ENCODE data around the gene ZNF385B.

The ZNF385B gene

DNA sequence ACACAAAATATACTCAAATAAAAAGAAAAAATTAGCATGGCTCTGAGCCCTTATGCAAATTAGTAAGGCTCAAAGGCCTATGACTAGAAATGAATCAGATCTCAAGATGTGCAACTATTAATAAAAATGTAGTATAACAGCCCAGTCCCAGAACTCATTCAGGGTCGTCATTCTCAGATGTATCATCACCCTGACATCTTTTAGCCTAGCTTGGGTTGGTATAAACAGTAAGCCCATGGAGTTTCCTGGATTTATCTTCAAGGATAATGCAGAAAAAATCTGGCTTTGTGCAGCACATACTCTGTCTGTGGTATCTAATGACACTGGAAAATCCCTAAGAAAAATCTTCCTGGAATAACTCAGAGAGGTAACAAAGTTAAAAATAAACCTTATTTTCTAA is 239.3 kb downstream of the ZNF385B start:
- Histone ChIP-seq H3K4me2 (ENCODE audit: low read length) (no peak overlapping the region), H3K4me1 (no peaks in the 10 kb centered on the region), H3K9me3 (ENCODE audit: control insufficient read depth, low read length) (no peaks in the 10 kb centered on the region), H3K27ac (no peak overlapping the region), H2AFZ (no peak overlapping the region), H3K79me2 (no peaks in the 10 kb centered on the region), H3K36me3 (ENCODE audit: control insufficient read depth, insufficient read depth, low read length) (no peaks in the 10 kb centered on the region), H3K9ac (no peak overlapping the region), H3K4me3 (ENCODE audit: low read depth, low read length) (no peak overlapping the region), H3K27me3 (ENCODE audit: control insufficient read depth, insufficient read depth, low read length) (no peaks in the 10 kb centered on the region)
- TF ChIP-seq, protein P1, sequence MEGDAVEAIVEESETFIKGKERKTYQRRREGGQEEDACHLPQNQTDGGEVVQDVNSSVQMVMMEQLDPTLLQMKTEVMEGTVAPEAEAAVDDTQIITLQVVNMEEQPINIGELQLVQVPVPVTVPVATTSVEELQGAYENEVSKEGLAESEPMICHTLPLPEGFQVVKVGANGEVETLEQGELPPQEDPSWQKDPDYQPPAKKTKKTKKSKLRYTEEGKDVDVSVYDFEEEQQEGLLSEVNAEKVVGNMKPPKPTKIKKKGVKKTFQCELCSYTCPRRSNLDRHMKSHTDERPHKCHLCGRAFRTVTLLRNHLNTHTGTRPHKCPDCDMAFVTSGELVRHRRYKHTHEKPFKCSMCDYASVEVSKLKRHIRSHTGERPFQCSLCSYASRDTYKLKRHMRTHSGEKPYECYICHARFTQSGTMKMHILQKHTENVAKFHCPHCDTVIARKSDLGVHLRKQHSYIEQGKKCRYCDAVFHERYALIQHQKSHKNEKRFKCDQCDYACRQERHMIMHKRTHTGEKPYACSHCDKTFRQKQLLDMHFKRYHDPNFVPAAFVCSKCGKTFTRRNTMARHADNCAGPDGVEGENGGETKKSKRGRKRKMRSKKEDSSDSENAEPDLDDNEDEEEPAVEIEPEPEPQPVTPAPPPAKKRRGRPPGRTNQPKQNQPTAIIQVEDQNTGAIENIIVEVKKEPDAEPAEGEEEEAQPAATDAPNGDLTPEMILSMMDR (IDR thresholded peaks at IDR 0.05): no peak

DNA sequence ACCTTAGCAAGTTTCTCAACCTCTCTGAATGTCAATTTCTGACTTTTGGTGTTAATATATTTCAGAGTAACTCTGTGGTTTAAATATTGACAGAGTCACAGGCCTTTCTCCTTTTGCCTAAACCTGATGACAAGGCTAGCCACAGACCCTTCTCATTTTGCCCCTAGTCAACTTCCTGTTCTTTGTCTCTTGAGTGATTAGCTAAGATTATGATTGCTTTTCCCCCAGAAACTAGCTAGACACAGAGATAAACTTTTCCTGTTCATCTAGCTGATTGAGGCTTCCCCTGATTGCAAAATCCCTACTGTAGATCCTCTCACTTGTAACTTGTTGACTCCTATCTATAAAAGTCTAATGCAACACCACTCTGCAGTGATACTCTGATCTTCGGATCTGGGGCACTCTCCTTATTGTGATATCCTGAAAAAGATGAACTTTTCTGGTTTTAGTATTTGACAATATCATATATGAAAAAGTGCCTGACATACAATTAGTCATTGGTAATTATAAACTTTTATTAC is 241.4 kb downstream of the ZNF385B start:
- Histone ChIP-seq H3K4me3 (ENCODE audit: low read depth, low read length) (no peak overlapping the region), H3K4me1 (no peaks in the 10 kb centered on the region), H3K9ac (no peak overlapping the region), H3K27ac (no peak overlapping the region), H3K9me3 (ENCODE audit: control insufficient read depth, low read length) (no peaks in the 10 kb centered on the region), H2AFZ (no peak overlapping the region), H3K79me2 (no peaks in the 10 kb centered on the region), H3K36me3 (ENCODE audit: control insufficient read depth, insufficient read depth, low read length) (no peaks in the 10 kb centered on the region), H3K4me2 (ENCODE audit: low read length) (no peak overlapping the region), H3K27me3 (ENCODE audit: control insufficient read depth, insufficient read depth, low read length) (no peaks in the 10 kb centered on the region)
- TF ChIP-seq, protein P1 (IDR thresholded peaks at IDR 0.05): no peak

- Histone ChIP-seq H3K9me3 (ENCODE audit: control insufficient read depth, low read length) (no peaks in the 10 kb centered on the region), H3K27ac (no peak overlapping the region), H3K27me3 (ENCODE audit: control insufficient read depth, insufficient read depth, low read length) (no peaks in the 10 kb centered on the region), H3K9ac (no peak overlapping the region), H3K4me3 (ENCODE audit: low read depth, low read length) (no peak overlapping the region), H2AFZ (no peak overlapping the region), H3K4me2 (ENCODE audit: low read length) (no peak overlapping the region), H3K79me2 (no peaks in the 10 kb centered on the region), H3K4me1 (no peaks in the 10 kb centered on the region), H3K36me3 (ENCODE audit: control insufficient read depth, insufficient read depth, low read length) (no peaks in the 10 kb centered on the region)
- TF ChIP-seq, protein P1 (IDR thresholded peaks at IDR 0.05): no peak
These were observed 247.3 kb downstream of the ZNF385B start for GRCh38 chr2:179614121-179614520.

DNA sequence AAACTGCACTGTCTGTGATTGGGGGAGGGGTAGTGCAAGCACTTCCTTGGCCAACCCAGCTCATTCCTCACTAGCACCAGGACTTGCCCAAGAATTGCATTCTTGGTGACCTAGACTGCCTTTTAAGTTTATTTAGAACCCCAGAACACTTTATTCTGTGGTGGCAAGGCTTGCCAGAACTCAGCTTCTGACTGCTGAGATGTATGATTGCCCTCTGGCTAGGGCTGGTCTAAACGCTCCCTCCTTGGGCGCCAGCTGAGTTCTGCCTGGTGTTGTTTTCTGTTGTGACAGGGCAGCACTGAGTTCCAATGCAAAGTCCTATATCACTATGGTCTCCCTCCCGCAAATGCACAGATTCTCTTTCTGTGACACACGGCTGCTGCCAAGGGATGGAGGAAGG is 247.7 kb downstream of the ZNF385B start:
- no peaks in the 10 kb centered on the region for H3K4me1 ChIP-seq
- no peak overlapping the region for H2AFZ ChIP-seq
- H3K9me3 ChIP-seq (ENCODE audit: control insufficient read depth, low read length): no peaks in the 10 kb centered on the region
- no peak overlapping the region for H3K4me3 ChIP-seq (ENCODE audit: low read depth, low read length)
- H3K79me2 ChIP-seq: no peaks in the 10 kb centered on the region
- H3K9ac ChIP-seq: no peak overlapping the region
- H3K27me3 ChIP-seq (ENCODE audit: control insufficient read depth, insufficient read depth, low read length): no peaks in the 10 kb centered on the region
- TF ChIP-seq, protein P1 (IDR thresholded peaks at IDR 0.05): no peak
- no peak overlapping the region for H3K27ac ChIP-seq
- no peak overlapping the region for H3K4me2 ChIP-seq (ENCODE audit: low read length)
- no peaks in the 10 kb centered on the region for H3K36me3 ChIP-seq (ENCODE audit: control insufficient read depth, insufficient read depth, low read length)

GRCh38 chr2:179613299-179613651 is 248.1 kb downstream of the ZNF385B start:
- no peaks in the 10 kb centered on the region for H3K9me3 ChIP-seq (ENCODE audit: control insufficient read depth, low read length)
- TF ChIP-seq, protein P1 (IDR thresholded peaks at IDR 0.05): no peak
- no peaks in the 10 kb centered on the region for H3K27me3 ChIP-seq (ENCODE audit: control insufficient read depth, insufficient read depth, low read length)
- H3K27ac ChIP-seq: no peak overlapping the region
- H3K4me3 ChIP-seq (ENCODE audit: low read depth, low read length): no peak overlapping the region
- H2AFZ ChIP-seq: no peak overlapping the region
- H3K79me2 ChIP-seq: no peaks in the 10 kb centered on the region
- H3K4me2 ChIP-seq (ENCODE audit: low read length): no peak overlapping the region
- no peaks in the 10 kb centered on the region for H3K4me1 ChIP-seq
- H3K9ac ChIP-seq: no peak overlapping the region
- no peaks in the 10 kb centered on the region for H3K36me3 ChIP-seq (ENCODE audit: control insufficient read depth, insufficient read depth, low read length)
